HG03064 (cell line): ENCODE measurements around the gene MEIKIN.

Source experiments
- ATAC-seq: cut with Tn5 transposase; IDR thresholded peaks from one replicate; pipeline ENCODE4 v1.9.1; 2021; ENCODE audit warnings: low read depth; ENCODE audit not compliant: unreplicated experiment

The MEIKIN gene

GRCh38 chr5:131945551-131946168 lies at the start of gene MEIKIN:
MEIKIN (minus strand) TSS chr5:131945663; CDS start chr5:131945505, 158 bp downstream.
- no peak for ATAC-seq

GRCh38 chr5:131994533-131995226 lies 49.2 kb upstream of the MEIKIN start:
- ATAC-seq: no peak

GRCh38 chr5:131994090-131994489 lies 48.6 kb upstream of the MEIKIN start:
- ATAC-seq: no peak

DNA sequence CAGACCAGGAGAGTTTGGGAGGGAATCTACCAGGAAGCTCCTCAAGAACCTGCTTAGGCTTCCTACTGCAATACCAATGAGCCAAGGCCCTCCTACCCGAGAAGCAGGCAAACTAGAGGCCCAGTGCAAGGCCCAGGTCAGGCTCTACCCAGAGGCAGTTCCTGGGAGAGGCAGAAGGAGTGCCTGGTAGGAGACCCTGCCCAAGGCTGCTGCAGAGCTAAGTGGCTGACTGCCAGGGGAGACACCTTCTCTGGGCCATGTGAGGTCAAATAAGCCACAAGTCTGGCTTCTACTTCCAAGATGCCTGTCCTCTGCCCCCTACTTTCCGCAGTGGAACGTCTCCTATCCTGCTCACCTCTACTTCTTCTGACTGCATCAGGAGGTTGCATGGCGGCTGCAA lies 48.2 kb upstream of the MEIKIN start:
- ATAC-seq: no peak

DNA sequence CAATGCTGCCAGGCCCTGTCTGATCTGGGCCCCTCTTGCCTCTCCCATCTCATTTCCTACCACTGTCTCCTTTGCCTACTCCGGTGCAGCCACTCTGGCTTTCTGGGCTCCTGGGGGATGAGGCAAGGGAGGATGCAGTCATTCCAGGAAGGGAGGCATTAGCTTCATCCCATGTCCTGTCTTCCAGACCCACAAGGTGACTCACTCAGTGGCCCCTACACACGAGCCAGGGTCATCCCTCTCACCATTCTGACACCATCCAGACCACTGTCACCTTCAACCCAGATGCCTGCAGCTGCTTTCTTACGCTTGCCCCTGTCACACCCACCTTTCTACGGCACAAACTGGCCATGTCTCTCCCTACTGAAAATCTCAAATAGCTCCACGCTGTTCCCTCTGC lies 46.9 kb upstream of the MEIKIN start:
- ATAC-seq: no peak

DNA sequence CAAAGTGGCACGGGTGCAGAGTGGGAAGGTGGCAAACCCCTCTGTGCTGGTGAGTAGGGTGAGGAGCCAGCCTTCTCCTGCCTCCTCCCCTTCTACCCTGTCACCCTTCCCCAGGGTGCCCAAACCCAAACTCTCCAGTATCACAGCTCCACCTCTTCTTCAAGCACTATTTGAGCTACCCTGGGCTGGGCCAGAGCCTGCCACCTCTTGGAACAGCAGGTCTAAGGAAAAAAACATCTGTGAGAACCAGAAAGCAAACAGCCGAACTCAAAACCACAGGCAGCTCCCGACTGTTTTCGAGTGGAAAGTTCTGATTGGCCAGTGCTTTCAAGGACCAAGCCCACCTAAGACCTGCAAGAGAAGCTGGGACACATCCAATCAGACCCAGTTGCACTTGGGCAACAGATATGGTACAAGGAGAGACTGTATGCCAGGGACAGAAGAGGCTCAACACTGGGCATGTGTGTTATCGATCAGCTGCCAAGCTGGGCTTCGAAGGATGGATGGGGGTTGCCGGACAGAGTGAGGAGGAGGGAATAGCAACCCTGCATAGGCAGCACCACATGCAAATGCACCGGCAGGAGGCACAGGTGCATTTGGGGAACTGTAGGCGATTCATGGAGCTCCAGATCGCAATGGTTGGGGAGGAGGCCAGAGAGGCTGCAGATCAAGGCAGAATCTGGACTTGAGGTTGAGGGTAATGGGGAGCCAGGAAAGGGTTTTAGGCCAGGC lies 46.3 kb upstream of the MEIKIN start:
- no peak for ATAC-seq

GRCh38 chr5:131990716-131991115 lies 45.3 kb upstream of the MEIKIN start:
- no peak for ATAC-seq

- no peak for ATAC-seq
Observed at GRCh38 chr5:131988601-131989000, 43.1 kb upstream of the MEIKIN start.

GRCh38 chr5:131987251-131987650 lies 41.8 kb upstream of the MEIKIN start:
- ATAC-seq: no peak

- no peak for ATAC-seq
Observed at GRCh38 chr5:131986161-131986912, 40.9 kb upstream of the MEIKIN start.

- no peak for ATAC-seq
Observed at GRCh38 chr5:131984956-131985665, 39.6 kb upstream of the MEIKIN start.

DNA sequence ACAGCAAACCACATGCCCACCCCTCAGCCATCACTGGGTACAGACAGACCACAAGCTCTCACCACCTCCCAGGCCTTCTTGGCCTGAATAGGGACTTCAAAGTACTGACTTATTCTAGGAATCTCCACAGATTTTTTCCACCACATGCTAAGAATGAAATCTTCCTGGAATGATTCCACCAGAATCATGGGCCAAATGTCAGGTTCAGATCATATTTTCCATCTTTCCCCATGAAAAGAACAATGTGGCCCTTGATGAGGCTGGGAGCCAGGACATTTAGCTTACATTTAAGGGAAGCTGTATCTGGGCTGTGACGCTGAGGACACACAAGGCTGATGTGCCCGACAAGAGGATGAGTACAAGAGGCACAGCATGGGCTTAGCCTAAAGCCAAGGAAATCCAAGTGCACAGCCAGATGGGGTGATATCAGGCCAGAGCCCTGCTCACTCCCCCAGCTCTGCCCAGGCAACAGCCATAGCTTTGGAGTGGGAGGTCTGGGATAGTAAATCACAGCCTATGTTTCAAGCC lies 37.8 kb upstream of the MEIKIN start:
- ATAC-seq: no peak

GRCh38 chr5:131981516-131981915 lies 36.1 kb upstream of the MEIKIN start:
- ATAC-seq: no peak

DNA sequence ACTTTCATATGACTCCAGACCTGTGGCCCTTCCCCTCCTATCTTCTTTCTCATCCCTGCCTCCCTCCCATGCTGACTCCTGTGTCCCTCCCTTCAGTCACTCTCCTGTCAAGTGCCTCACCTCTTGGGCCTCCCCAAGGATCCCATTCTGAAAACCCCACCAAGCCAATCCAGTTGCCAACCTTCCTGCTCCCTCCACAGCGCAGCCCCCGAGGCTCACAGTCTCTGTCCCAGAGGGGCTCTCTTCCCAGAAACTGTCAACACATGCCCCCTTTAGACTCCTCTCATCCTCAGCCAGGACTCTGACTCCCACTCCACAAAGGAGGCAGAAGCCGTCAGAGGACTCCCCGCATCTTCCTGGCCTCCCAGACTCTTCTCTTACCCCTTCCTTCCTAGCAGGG lies 35.2 kb upstream of the MEIKIN start:
- no peak for ATAC-seq

- no peak for ATAC-seq
Observed at GRCh38 chr5:131979816-131980215, 34.4 kb upstream of the MEIKIN start.

DNA sequence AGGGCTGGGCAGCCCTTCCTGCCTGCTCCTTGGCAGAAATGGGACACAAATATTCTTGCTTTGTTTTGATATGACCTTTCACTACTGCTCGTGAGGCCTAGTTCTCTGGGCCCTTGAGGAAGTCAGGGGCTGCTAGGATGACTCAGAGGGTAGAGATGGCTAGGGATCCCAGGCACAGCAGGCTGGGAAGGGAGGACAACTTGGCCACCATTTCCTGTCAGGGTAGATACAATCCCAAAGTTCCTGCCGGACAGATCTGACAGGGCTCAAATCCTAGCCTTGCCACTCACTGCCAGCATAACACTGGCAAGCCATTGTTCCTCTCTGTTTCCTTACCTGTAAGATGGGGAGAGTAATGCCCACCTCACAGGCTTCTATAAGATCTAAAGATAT lies 31.7 kb upstream of the MEIKIN start:
- no peak for ATAC-seq

DNA sequence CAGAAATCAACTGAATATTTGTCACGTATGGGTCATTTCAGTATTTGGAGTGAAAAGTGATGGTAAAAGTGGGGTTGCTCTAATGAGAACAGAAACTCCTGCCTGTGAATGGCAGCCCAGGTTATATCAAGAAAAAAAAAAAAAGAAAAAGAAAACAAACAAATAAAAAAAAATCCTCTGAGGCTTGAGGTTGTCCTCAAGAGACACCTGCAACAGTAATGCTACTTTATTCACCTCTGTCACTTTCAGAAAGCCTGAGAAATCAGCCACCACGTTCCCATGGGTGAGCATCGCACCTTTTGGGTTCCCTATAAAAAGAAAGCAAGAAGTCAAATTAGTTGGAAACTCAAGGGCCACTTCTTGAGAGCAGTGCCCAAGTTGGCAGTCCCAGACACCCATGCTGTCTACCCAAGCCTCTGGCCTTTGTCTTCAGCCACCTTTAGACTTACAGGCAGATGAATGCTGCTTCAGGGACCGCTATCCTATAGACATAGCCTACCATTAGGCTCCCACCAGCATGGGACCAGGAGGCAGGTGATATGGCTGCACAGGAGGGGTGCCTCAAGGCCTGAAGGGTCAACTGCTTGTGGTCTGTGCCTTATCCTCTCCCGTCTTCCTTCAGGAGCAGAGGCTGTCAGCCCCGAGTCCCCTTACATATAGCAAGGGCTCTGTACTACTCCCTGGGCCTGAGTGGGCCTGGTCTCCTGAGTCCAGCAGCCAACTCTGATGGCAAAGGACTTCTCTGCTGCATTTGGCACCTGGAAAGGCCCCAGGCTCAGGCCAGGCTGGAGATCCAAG lies 31.1 kb upstream of the MEIKIN start:
- no peak for ATAC-seq

DNA sequence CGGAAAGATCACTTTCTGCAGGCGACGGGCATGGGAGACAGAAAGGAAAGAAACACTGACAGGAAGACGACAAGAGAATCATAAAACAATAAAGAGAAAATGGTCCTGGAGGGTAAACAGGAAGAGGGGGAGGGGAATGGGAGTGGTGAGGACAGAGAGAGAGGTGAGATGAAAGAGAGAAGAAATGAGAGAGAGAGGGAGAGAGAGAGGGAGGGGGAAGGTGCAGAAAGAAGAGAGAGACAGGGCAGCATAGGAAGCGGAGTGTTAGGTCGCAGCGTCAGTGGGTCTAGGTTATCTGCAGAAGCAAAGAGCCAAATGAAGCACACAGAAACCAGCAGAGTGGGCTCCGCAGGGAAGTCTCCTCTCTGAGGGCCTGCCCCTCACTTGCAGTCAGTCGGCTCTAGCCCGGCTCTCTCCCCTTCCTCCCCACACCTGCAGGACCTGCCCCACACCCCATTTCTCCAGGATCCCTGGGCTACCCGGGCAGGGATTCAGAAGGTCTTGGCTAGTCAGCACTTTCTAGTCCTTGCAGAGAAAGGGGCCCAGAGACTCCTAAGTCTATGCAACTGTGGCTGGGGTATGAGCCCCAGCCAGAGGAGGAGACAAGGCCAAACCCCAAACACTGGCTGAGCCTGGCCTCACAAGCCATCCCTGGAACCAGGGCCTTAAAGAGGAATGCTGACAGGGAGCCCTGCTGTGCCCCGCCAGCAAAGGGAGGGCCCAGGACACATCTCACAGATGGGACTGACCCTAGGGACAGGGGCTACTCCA lies 29.7 kb upstream of the MEIKIN start:
- no peak for ATAC-seq

DNA sequence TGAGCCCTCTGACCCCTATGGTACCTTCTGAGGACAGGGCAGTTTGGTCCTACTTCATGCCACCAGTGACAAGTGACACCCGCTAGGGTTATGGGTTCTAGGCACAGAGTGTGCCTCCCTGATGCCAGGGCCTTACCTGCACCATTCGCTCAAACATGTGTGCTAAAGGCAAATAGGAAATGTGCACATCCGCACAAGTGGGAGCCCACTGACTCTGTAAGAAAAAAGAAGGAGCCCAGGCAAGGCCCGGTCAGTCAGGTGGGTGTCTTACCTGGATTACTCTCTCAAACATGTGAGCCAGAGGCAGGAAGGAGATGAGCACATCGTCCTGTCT lies 29.1 kb upstream of the MEIKIN start:
- no peak for ATAC-seq
